Liver (tissue), 9 donors: ENCODE measurements around the gene KRT4. TPM values are rescaled to one million over a fixed set of nuclear protein-coding genes. Genes with fewer than 3 reads are reported as not detected.

Experiments
- DNase-seq: peaks from one replicate; pipeline ENCODE4 v3.0.0-alpha.2; 2017; ENCODE audit warnings: low spot score
- H3K27ac ChIP-seq, 2 donors: one replicate each; pipeline ENCODE4 v1.7.0; 2013; ENCODE audit warnings: inconsistent platforms in 2 of 2, low read length in 2 of 2, control low read depth in 1 of 2, low read depth in 1 of 2, mild to moderate bottlenecking in 1 of 2
- H3K27me3 ChIP-seq, 4 donors: one replicate each; pipeline versions ENCODE4 v1.6.1 to v1.7.0; 2013; ENCODE audit warnings: low read length in 3 of 4, inconsistent platforms in 1 of 4, mild to moderate bottlenecking in 1 of 4, moderate library complexity in 1 of 4; ENCODE audit not compliant: control insufficient read depth in 4 of 4, insufficient read depth in 4 of 4
- H3K36me3 ChIP-seq, 4 donors: one replicate each; pipeline versions ENCODE4 v1.6.1 to v1.7.0; 2013; ENCODE audit warnings: low read length in 3 of 4, mild to moderate bottlenecking in 3 of 4, low read depth in 1 of 4, moderate library complexity in 1 of 4; ENCODE audit not compliant: control insufficient read depth in 4 of 4, insufficient read depth in 3 of 4
- H3K4me1 ChIP-seq, 4 donors: one replicate each; pipeline versions ENCODE4 v1.6.1 to v1.7.0; 2013; ENCODE audit warnings: low read length in 3 of 4, mild to moderate bottlenecking in 3 of 4, moderate library complexity in 1 of 4; ENCODE audit not compliant: control insufficient read depth in 4 of 4, insufficient read depth in 4 of 4
- H3K4me3 ChIP-seq, 3 donors: one replicate each; pipeline versions ENCODE4 v1.6.1 to v1.7.0; 2013; ENCODE audit warnings: low read length in 3 of 3, control low read depth in 1 of 3, low read depth in 1 of 3, mild to moderate bottlenecking in 1 of 3
- H3K9ac ChIP-seq, 2 donors: one replicate each; pipeline ENCODE4 v1.7.0; 2013; ENCODE audit warnings: low read length in 2 of 2, mild to moderate bottlenecking in 2 of 2, moderate library complexity in 2 of 2, control low read depth in 1 of 2, low read depth in 1 of 2
- H3K9me3 ChIP-seq, 4 donors: one replicate each; pipeline versions ENCODE4 v1.6.1 to v1.7.0; 2013; ENCODE audit warnings: low read length in 3 of 4; ENCODE audit not compliant: control insufficient read depth in 4 of 4
- ATF3 ChIP-seq: IDR thresholded peaks from 2 replicates; pipeline ENCODE4 v1.6.1; 2016; ENCODE audit warnings: antibody characterized with exemption
- CTCF ChIP-seq: fragments of 150-350 bp; IDR thresholded peaks from 2 replicates; pipeline ENCODE4 v1.5.1; 2017; ENCODE audit warnings: improper control_type of control experiment, low read depth, low read length; ENCODE audit not compliant: missing input control
- EGR1 ChIP-seq, 2 donors: IDR thresholded peaks; 2 replicates each; pipeline ENCODE4 v1.6.1; 2016 to 2018; ENCODE audit warnings: antibody characterized with exemption in 2 of 2, low read depth in 2 of 2
- FOXA1 ChIP-seq: IDR thresholded peaks from 2 replicates; pipeline ENCODE4 v1.6.1; 2016; ENCODE audit warnings: antibody characterized with exemption
- FOXA2 ChIP-seq: IDR thresholded peaks from 2 replicates; pipeline ENCODE4 v1.6.1; 2016; ENCODE audit warnings: antibody characterized with exemption
- GABPA ChIP-seq, 2 donors: IDR thresholded peaks in 1 of 2; conservative IDR thresholded peaks in 1 of 2; 2 replicates each; pipeline ENCODE4 v1.6.1; 2016; ENCODE audit warnings: antibody characterized with exemption in 2 of 2, mild to moderate bottlenecking in 1 of 2, moderate library complexity in 1 of 2
- HNF4A ChIP-seq, 2 donors: conservative IDR thresholded peaks; 2 replicates each; pipeline ENCODE4 v1.6.1; 2016; ENCODE audit warnings: antibody characterized with exemption in 2 of 2, mild to moderate bottlenecking in 2 of 2
- HNF4G ChIP-seq: IDR thresholded peaks from 2 replicates; pipeline ENCODE4 v1.6.1; 2016; ENCODE audit warnings: antibody characterized with exemption
- NR2F2 ChIP-seq: IDR thresholded peaks from 2 replicates; pipeline ENCODE4 v1.6.1; 2016; ENCODE audit warnings: antibody characterized with exemption
- RAD21 ChIP-seq, 2 donors: IDR thresholded peaks; 2 replicates each; pipeline ENCODE4 v1.6.1; 2016; ENCODE audit warnings: antibody characterized with exemption in 2 of 2, mild to moderate bottlenecking in 2 of 2
- REST ChIP-seq: IDR thresholded peaks from 2 replicates; pipeline ENCODE4 v1.6.1; 2016; ENCODE audit warnings: antibody characterized with exemption, mild to moderate bottlenecking
- TAF1 ChIP-seq: conservative IDR thresholded peaks from 2 replicates; pipeline ENCODE4 v1.6.1; 2016; ENCODE audit warnings: antibody characterized with exemption, mild to moderate bottlenecking
- ZBTB33 ChIP-seq: IDR thresholded peaks from 2 replicates; pipeline ENCODE4 v1.6.1; 2016; ENCODE audit warnings: antibody characterized with exemption
- WGBS: extraction: QIAGEN DNeasy Blood & Tissue Kit; methylation state at CpG from one replicate; pipeline ENCODE4 v1.1.7; 2013; 5-methylcytosine and 5-hydroxymethylcytosine counted together
- polyA plus RNA-seq, 2 donors: library from polyadenylated mRNA; stranded (reverse) in 1 of 2; unstranded in 1 of 2; fragments of 200-250 nt in 1 of 2; fragments of >200 nt in 1 of 2; fragmentation: Nextera tagmentation in 1 of 2; extraction: Ambion mirVana in 1 of 2; gene quantifications; one replicate each; pipeline versions ENCODE4 v1.2.1 to v1.2.3, GENCODE V29; 2013 to 2015
- total RNA-seq, 2 donors: library from RNA; depleted of rRNA; stranded (reverse); fragments of >200 nt; gene quantifications; one replicate each; pipeline ENCODE4 v1.2.3, GENCODE V29; 2014
- donor health status: healthy.
- donor health status: healthy.
- donor health status: healthy.
- donor health status: healthy.
- donor health status: healthy.

Gene KRT4
- total and polyA plus RNA-seq, 4 donors: 0.05 to 0.23 TPM; not detected in 2

- H3K36me3 ChIP-seq: no peaks in the 10 kb centered on the region
- H3K4me1 ChIP-seq: no peaks in the 10 kb centered on the region
- no peak for TF ChIP-seq ATF3
- TF ChIP-seq ZBTB33: no peak
- no peak for TF ChIP-seq GABPA (IDR thresholded peaks at IDR 0.05 in 1 of 2, conservative IDR thresholded peaks at IDR 0.05 in 1 of 2)
- no peak for TF ChIP-seq CTCF
- no peak for TF ChIP-seq FOXA1
- no peak overlapping the region for H3K4me3 ChIP-seq
- no peak overlapping the region for H3K9ac ChIP-seq
- no peaks in the 10 kb centered on the region for H3K9me3 ChIP-seq
- WGBS: 84% methylated on average over 4 of the region's 4 CpGs
- no peak overlapping the region for H3K27ac ChIP-seq
- no peak for DNase-seq
- peaks cover 0 to 7% (median 0%) of the 10 kb centered on the region in 4 donors for H3K27me3 ChIP-seq
Observed at GRCh38 chr12:52772188-52772587, 41.7 kb downstream of the KRT4 start.

GRCh38 chr12:52771505-52771904 lies 42.4 kb downstream of the KRT4 start:
- H3K4me3 ChIP-seq: no peak overlapping the region
- no peak overlapping the region for H3K9ac ChIP-seq
- no peaks in the 10 kb centered on the region for H3K9me3 ChIP-seq
- H3K27ac ChIP-seq: no peak overlapping the region
- H3K4me1 ChIP-seq: no peaks in the 10 kb centered on the region
- TF ChIP-seq RAD21 (IDR thresholded peaks at IDR 0.05) (no peak), TAF1 (no peak), ZBTB33 (no peak), GABPA (IDR thresholded peaks at IDR 0.05 in 1 of 2, conservative IDR thresholded peaks at IDR 0.05 in 1 of 2) (no peak), EGR1 (IDR thresholded peaks at IDR 0.05; ENCODE audit: low read depth in 2 of 2) (no peak), HNF4G (no peak), HNF4A (conservative IDR thresholded peaks at IDR 0.05) (no peak), ATF3 (no peak)
- H3K36me3 ChIP-seq: no peaks in the 10 kb centered on the region
- no peak for DNase-seq
- peaks cover 0 to 7% (median 0%) of the 10 kb centered on the region in 4 donors for H3K27me3 ChIP-seq
- 79% methylated on average over 4 of the region's 4 CpGs for WGBS

- 73% methylated on average over 6 of the region's 6 CpGs for WGBS
- H3K27me3 ChIP-seq: peaks cover 0 to 7% (median 0%) of the 10 kb centered on the region in 4 donors
- H3K4me3 ChIP-seq: no peak overlapping the region
- H3K36me3 ChIP-seq: no peaks in the 10 kb centered on the region
- no peak overlapping the region for H3K9ac ChIP-seq
- H3K4me1 ChIP-seq: no peaks in the 10 kb centered on the region
- DNase-seq: no peak
- H3K9me3 ChIP-seq: no peaks in the 10 kb centered on the region
- no peak overlapping the region for H3K27ac ChIP-seq
- TF ChIP-seq REST: no peak
- no peak for TF ChIP-seq HNF4A (conservative IDR thresholded peaks at IDR 0.05)
- no peak for TF ChIP-seq NR2F2
- TF ChIP-seq FOXA2: no peak
- no peak for TF ChIP-seq ATF3
- no peak for TF ChIP-seq HNF4G
- no peak for TF ChIP-seq GABPA (IDR thresholded peaks at IDR 0.05 in 1 of 2, conservative IDR thresholded peaks at IDR 0.05 in 1 of 2)
- TF ChIP-seq RAD21 (IDR thresholded peaks at IDR 0.05): no peak
- no peak for TF ChIP-seq CTCF
Observed at GRCh38 chr12:52771088-52771487, 42.8 kb downstream of the KRT4 start.
